ENCODE measurements around the gene GMDS.

GMDS gene

DNA sequence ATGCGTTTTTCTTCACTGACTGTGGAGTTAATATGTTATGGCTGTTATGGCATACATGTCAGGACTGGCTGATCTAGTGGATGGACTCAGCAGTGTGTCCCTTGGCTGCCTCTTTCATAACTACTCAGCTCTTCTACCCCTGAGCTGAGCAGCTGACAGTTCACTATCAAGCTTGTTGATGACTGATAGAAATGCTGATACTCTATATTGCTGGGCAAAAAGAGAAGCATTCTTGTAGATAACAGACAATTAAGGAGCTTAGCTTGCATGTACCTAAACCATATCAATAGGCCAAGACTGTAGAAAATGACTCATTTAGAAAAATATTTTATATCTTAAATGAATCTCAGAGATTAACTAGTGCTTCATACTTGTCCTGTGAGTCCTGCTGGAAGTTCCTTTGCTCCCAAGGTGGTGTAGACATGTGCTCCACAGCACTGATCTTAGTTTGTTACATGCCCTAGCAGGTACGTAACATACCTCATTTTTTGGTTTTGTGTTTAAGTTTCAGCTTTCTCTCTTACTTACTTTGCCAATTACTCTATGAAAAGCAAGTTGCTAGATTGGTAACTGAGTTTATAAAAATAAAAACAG, 236.9 kb downstream of the GMDS start:
- DNase-seq (ENCODE audit: low read depth): peak; percentile 71
- no peak overlapping the region for H3K4me3 ChIP-seq (ENCODE audit: low read length)
- TF ChIP-seq, protein P1, sequence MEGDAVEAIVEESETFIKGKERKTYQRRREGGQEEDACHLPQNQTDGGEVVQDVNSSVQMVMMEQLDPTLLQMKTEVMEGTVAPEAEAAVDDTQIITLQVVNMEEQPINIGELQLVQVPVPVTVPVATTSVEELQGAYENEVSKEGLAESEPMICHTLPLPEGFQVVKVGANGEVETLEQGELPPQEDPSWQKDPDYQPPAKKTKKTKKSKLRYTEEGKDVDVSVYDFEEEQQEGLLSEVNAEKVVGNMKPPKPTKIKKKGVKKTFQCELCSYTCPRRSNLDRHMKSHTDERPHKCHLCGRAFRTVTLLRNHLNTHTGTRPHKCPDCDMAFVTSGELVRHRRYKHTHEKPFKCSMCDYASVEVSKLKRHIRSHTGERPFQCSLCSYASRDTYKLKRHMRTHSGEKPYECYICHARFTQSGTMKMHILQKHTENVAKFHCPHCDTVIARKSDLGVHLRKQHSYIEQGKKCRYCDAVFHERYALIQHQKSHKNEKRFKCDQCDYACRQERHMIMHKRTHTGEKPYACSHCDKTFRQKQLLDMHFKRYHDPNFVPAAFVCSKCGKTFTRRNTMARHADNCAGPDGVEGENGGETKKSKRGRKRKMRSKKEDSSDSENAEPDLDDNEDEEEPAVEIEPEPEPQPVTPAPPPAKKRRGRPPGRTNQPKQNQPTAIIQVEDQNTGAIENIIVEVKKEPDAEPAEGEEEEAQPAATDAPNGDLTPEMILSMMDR (IDR thresholded peaks at IDR 0.05; ENCODE audit: insufficient read depth, low read depth, low read length, missing control alignments): no peak

GRCh38 chr6:2007165-2007564, 238.2 kb downstream of the GMDS start:
- TF ChIP-seq, protein P1 (IDR thresholded peaks at IDR 0.05; ENCODE audit: insufficient read depth, low read depth, low read length, missing control alignments): no peak
- DNase-seq (ENCODE audit: low read depth): no peak
- H3K4me3 ChIP-seq (ENCODE audit: low read length): no peak overlapping the region

GRCh38 chr6:2004888-2005287, 240.5 kb downstream of the GMDS start:
- no peak overlapping the region for H3K4me3 ChIP-seq (ENCODE audit: low read length)
- TF ChIP-seq, protein P1 (IDR thresholded peaks at IDR 0.05; ENCODE audit: insufficient read depth, low read depth, low read length, missing control alignments): no peak
- DNase-seq (ENCODE audit: low read depth): no peak

DNA sequence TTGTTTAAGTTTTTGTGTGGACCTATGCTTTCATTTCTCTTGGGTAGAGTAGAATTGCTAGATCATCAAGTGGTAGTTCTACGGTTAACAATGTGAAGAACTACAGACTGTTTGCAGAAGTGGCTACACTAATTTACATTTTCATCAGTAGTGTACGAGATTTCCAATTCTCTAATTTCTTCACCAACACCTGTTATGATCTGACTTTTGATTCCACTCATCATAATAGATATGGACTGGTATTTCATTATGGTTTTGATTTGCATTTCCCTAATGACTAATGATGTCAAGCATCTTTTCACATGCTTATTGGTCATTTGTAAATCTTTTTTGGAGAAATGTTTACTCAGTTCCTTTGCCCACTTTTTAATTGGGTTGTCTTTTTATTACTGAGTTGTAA, 244.4 kb downstream of the GMDS start:
- TF ChIP-seq, protein P1 (IDR thresholded peaks at IDR 0.05; ENCODE audit: insufficient read depth, low read depth, low read length, missing control alignments): no peak
- no peak overlapping the region for H3K4me3 ChIP-seq (ENCODE audit: low read length)
- no peak for DNase-seq (ENCODE audit: low read depth)

DNA sequence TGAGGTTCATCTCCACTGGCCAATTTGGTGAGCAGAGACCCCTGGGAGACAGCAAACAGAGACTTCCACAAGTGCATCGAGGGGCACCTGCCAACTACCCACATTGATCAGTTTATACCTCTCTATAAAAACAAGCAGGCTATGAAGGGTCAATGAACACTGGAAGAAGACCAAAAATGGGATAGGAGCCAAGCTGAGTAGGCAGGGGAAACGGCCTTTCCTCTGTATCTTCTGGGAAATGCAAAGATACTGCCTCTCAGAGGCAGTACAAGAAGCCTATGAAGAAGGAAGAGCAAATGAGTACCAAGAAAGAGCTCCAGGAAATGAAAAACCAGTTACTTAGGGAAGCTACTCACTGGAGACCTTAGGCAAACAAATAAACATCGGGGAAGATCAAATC, 247.7 kb downstream of the GMDS start:
- no peak overlapping the region for H3K4me3 ChIP-seq (ENCODE audit: low read length)
- TF ChIP-seq, protein P1 (IDR thresholded peaks at IDR 0.05; ENCODE audit: insufficient read depth, low read depth, low read length, missing control alignments): no peak
- no peak for DNase-seq (ENCODE audit: low read depth)

DNA sequence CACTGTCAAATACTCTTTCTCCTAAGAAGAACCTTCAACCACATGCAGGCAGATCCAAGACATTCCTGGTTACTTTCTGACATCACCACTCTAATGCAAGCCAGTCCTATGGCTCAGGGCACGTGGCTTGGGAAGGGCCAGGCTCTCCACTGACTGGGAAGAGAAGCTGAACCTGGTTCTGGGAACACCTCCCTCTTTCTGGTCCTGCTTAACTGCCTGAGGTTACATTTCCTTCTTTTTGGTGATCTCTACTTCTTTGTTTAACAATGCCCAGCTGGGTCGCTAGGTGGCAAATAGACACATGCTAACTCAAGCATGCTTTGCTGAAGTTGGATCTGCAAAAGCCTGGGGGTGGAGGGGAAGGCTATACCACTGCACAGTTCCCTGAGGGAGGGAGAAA, 249.8 kb downstream of the GMDS start:
- H3K4me3 ChIP-seq (ENCODE audit: low read length): no peak overlapping the region
- TF ChIP-seq, protein P1 (IDR thresholded peaks at IDR 0.05; ENCODE audit: insufficient read depth, low read depth, low read length, missing control alignments): no peak
- DNase-seq (ENCODE audit: low read depth): no peak

- peak; percentile 66 for DNase-seq (ENCODE audit: low read depth)
- no peak overlapping the region for H3K4me3 ChIP-seq (ENCODE audit: low read length)
- TF ChIP-seq, protein P1 (IDR thresholded peaks at IDR 0.05; ENCODE audit: insufficient read depth, low read depth, low read length, missing control alignments): no peak
These were observed 252.4 kb downstream of the GMDS start for GRCh38 chr6:1993042-1993441.

Data from epithelial cell of esophagus (primary cell).